Measurements from ENCODE around the gene TRMT1L. TPM values are rescaled to one million over a fixed set of nuclear protein-coding genes. Genes with fewer than 3 reads are reported as not detected.

The TRMT1L gene
- total and polyA plus RNA-seq, 2 donors from 2014 or later: 11.6 to 17.9 TPM

DNA sequence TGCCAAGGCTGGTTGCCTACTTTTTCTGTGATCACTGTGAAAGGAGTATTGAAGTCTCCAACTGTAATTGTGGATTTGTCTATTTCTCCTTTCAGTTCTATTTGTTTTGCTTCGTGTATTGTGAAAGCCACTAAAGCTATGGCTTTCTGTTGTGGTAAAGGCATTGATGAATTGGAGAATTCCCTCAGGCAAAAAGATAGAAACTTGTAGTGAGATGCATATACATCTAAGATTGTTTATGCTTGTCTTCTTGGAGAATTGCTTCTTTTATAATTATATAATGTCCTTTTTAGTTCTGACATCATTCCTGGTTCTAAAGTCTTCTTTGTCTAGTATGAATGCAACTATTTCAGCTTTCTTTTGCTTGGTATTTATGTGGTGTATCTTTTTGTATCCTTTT lies 37.0 kb upstream of the TRMT1L start:
- Histone ChIP-seq H3K9ac (ENCODE audit: low read length in 3 of 3) (no peak overlapping the region), H3K4me3 (ENCODE audit: low read length in 3 of 3) (no peak overlapping the region), H3K27ac (ENCODE audit: low read depth in 2 of 2, low read length in 2 of 2) (no peak overlapping the region), H3K36me3 (ENCODE audit: control insufficient read depth in 2 of 3, insufficient read depth in 3 of 3, low read length in 3 of 3) (peaks cover 0 to 4% (median 0%) of the 10 kb centered on the region in 3 donors), H3K9me3 (ENCODE audit: control insufficient read depth in 2 of 3, insufficient read depth in 1 of 3, low read length in 3 of 3) (no peaks in the 10 kb centered on the region), H3K27me3 (ENCODE audit: control insufficient read depth, insufficient read depth, low read length) (no peaks in the 10 kb centered on the region), H3K4me1 (ENCODE audit: control insufficient read depth in 2 of 3, insufficient read depth in 2 of 3, low read depth in 1 of 3, low read length in 3 of 3) (no peaks in the 10 kb centered on the region)
- intact Hi-C loops (cut with DNase I): no loop called here
- FAIRE-seq (no peak), DNase-seq (no peak)
- TF ChIP-seq, protein P1, sequence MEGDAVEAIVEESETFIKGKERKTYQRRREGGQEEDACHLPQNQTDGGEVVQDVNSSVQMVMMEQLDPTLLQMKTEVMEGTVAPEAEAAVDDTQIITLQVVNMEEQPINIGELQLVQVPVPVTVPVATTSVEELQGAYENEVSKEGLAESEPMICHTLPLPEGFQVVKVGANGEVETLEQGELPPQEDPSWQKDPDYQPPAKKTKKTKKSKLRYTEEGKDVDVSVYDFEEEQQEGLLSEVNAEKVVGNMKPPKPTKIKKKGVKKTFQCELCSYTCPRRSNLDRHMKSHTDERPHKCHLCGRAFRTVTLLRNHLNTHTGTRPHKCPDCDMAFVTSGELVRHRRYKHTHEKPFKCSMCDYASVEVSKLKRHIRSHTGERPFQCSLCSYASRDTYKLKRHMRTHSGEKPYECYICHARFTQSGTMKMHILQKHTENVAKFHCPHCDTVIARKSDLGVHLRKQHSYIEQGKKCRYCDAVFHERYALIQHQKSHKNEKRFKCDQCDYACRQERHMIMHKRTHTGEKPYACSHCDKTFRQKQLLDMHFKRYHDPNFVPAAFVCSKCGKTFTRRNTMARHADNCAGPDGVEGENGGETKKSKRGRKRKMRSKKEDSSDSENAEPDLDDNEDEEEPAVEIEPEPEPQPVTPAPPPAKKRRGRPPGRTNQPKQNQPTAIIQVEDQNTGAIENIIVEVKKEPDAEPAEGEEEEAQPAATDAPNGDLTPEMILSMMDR (IDR thresholded peaks at IDR 0.05; ENCODE audit: borderline replicate concordance, extremely low read depth, insufficient read depth): no peak

DNA sequence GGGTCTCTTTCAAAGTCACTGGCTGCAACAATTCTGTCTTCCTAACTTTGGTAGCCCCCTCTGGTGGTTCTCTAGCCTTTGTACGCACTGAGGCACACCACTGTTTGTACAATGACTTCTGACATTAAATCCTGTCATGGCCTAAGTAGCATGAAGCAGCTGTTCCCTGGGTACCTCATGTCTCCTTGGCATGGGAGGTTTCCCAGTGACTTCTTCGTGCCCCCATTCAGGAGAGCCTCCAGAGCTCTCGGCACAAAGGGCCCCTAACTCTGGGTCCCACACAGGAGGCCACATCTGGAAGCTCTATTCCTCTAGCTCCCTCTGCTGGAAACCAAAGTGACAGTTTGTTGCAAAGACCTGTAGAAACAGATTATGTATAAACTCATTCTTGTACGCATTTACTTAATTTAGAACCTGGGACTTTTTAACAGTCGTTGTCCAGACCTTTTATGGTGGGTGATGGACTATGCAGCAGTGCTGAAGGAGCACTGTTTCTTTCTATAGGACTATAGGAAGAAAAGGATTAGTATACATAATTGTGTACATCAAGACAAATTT lies 13.6 kb upstream of the TRMT1L start:
- Histone ChIP-seq H3K36me3 (ENCODE audit: control insufficient read depth in 2 of 3, insufficient read depth in 3 of 3, low read length in 3 of 3) (peaks cover 0 to 19% (median 3%) of the 10 kb centered on the region in 3 donors), H3K27me3 (ENCODE audit: control insufficient read depth, insufficient read depth, low read length) (no peaks in the 10 kb centered on the region), H3K9ac (ENCODE audit: low read length in 3 of 3) (no peak overlapping the region), H3K4me3 (ENCODE audit: low read length in 3 of 3) (no peak overlapping the region), H3K4me1 (ENCODE audit: control insufficient read depth in 2 of 3, insufficient read depth in 2 of 3, low read depth in 1 of 3, low read length in 3 of 3) (no peaks in the 10 kb centered on the region), H3K9me3 (ENCODE audit: control insufficient read depth in 2 of 3, insufficient read depth in 1 of 3, low read length in 3 of 3) (no peaks in the 10 kb centered on the region), H3K27ac (ENCODE audit: low read depth in 2 of 2, low read length in 2 of 2) (no peak overlapping the region)
- TF ChIP-seq, protein P1 (IDR thresholded peaks at IDR 0.05; ENCODE audit: borderline replicate concordance, extremely low read depth, insufficient read depth): peak; percentile 49
- FAIRE-seq (no peak), DNase-seq (peak in 4 of 5 donors; percentile 57 to 90 (median 74))
- intact Hi-C loops (cut with DNase I): loop anchor here (10.0 kb wide), 1 partner anchor 366 kb away; no protein-coding TSS in a partner anchor

DNA sequence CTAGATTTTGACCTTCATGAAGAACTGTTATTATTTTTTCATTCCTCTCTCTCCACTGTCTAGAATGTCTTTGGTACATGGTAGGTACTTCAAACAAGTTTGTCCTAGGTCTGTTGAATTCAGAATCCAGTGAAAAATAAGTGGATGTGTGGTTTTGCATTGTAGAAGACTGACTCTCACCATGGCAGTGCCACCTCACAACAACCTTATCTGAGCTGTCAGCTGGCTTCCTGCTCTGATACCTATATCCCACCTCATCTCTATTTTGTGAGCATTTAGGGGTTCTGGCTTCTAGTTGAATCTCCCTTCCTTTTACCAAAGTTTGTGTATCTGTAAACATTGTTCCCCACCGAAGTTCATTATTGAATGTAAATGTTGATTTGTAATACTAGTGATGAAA lies 9.4 kb upstream of the TRMT1L start:
- intact Hi-C loops (cut with DNase I): no loop called here
- TF ChIP-seq, protein P1 (IDR thresholded peaks at IDR 0.05; ENCODE audit: borderline replicate concordance, extremely low read depth, insufficient read depth): no peak
- FAIRE-seq (no peak), DNase-seq (no peak)
- Histone ChIP-seq H3K9ac (ENCODE audit: low read length in 3 of 3) (no peak overlapping the region), H3K4me1 (ENCODE audit: control insufficient read depth in 2 of 3, insufficient read depth in 2 of 3, low read depth in 1 of 3, low read length in 3 of 3) (no peaks in the 10 kb centered on the region), H3K36me3 (ENCODE audit: control insufficient read depth in 2 of 3, insufficient read depth in 3 of 3, low read length in 3 of 3) (peaks cover 0 to 15% (median 9%) of the 10 kb centered on the region in 3 donors), H3K9me3 (ENCODE audit: control insufficient read depth in 2 of 3, insufficient read depth in 1 of 3, low read length in 3 of 3) (no peaks in the 10 kb centered on the region), H3K27ac (ENCODE audit: low read depth in 2 of 2, low read length in 2 of 2) (no peak overlapping the region), H3K4me3 (ENCODE audit: low read length in 3 of 3) (no peak overlapping the region), H3K27me3 (ENCODE audit: control insufficient read depth, insufficient read depth, low read length) (no peaks in the 10 kb centered on the region)

DNA sequence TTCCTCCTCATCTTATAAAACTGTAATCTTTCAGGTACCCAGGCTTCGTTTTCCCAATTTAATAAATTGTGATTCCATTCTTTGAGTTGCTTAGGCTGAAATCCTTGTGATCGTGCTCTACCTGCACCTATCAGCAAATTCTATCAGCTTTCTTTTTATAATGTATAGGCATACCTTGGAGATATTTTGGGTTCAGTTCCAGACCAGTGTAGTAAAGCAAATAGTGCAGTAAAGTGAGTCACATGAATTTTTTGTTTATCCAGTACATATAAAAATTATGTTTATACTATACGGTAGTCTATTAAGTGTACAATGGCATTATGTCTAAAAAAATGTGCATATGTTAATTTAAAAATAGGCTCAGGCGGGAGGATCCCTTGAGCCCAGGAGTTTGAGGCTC lies 5.7 kb upstream of the TRMT1L start:
- TF ChIP-seq, protein P1 (IDR thresholded peaks at IDR 0.05; ENCODE audit: borderline replicate concordance, extremely low read depth, insufficient read depth): no peak
- intact Hi-C loops (cut with DNase I): no loop called here
- Histone ChIP-seq H3K9me3 (ENCODE audit: control insufficient read depth in 2 of 3, insufficient read depth in 1 of 3, low read length in 3 of 3) (no peaks in the 10 kb centered on the region), H3K4me1 (ENCODE audit: control insufficient read depth in 2 of 3, insufficient read depth in 2 of 3, low read depth in 1 of 3, low read length in 3 of 3) (peaks cover 0 to 6% (median 6%) of the 10 kb centered on the region in 3 donors), H3K4me3 (ENCODE audit: low read length in 3 of 3) (no peak overlapping the region), H3K9ac (ENCODE audit: low read length in 3 of 3) (no peak overlapping the region), H3K27ac (ENCODE audit: low read depth in 2 of 2, low read length in 2 of 2) (no peak overlapping the region), H3K27me3 (ENCODE audit: control insufficient read depth, insufficient read depth, low read length) (no peaks in the 10 kb centered on the region), H3K36me3 (ENCODE audit: control insufficient read depth in 2 of 3, insufficient read depth in 3 of 3, low read length in 3 of 3) (peaks cover 0 to 13% (median 9%) of the 10 kb centered on the region in 3 donors)
- FAIRE-seq: no peak
- DNase-seq: no peak

Data from kidney (tissue), 14 donors.